HG03520 (cell line): ENCODE measurements around the gene KLHL6.

ENCODE experiments used
- ATAC-seq: cut with Tn5 transposase; IDR thresholded peaks from one replicate; pipeline ENCODE4 v1.9.1; 2021; ENCODE audit warnings: mild to moderate bottlenecking, moderate library complexity; ENCODE audit not compliant: unreplicated experiment

Gene KLHL6

DNA sequence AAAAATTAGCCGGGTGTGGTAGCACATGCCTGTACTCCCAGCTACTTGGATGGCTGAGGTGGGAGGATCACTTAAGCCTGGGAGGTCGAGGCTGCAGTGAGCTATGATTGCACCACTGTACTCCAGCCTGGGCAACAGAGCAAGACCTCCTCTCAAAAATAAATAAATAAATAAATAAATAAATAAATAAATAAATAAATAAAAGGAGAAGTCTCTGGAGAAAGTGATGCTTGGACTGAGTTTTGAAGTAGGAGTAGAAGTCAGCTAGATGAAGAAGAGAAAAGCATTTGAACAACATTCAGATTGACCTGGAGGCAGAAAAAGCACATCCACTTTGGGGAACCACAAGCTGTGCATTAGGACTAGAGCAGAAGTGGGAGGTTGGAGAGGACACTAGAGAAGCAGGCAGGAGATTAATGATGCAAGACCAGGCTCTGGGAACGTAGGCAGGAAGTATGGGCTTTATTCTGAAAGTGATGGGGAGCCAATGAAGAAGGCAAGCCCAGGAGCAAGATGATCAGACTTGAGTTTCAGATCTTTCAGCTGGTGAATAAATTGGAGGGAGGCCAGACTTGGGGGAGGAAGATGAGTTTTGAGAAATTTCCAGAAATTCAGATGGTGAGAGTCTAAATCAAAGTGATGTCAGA, 48.7 kb downstream of the KLHL6 start:
- ATAC-seq, result no peak

DNA sequence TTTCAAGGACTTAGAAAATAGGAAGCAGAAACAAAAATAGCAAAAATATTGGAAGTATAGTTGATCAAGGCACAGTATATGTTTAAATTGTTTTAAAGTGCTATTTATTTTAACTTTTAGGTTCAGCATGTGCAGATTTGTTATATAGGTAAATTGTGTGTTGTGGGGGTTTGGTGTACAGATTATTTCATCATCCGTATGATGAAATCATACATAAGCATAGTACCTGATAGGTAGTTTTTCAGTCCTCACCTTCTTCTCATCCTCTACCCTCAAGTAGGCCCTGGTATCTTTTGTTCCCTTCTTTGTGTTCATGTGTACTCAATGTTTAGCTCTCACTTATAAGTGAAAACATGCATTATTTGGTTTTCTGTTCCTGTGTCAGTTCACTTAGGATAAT, 50.9 kb downstream of the KLHL6 start:
- no peak for ATAC-seq

DNA sequence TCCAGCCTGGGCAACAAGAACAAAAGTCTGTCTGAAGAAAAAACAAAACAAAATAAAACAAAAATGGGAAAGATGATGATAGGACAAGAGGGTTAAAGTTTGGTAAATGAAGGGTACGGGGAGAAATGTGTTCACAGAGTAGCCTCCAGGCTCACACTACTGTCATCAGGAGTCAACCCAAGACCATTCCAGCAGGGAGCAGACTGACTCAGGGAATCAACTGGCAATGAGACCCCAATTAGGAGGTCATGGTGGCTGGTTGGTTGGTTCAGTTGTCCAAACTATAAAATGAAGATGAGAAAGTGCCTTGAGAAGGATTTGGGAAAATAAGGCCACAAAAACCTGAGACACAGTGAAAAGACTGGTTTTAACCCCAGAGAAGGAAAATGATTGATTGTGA, 51.8 kb downstream of the KLHL6 start:
- ATAC-seq, result no peak

DNA sequence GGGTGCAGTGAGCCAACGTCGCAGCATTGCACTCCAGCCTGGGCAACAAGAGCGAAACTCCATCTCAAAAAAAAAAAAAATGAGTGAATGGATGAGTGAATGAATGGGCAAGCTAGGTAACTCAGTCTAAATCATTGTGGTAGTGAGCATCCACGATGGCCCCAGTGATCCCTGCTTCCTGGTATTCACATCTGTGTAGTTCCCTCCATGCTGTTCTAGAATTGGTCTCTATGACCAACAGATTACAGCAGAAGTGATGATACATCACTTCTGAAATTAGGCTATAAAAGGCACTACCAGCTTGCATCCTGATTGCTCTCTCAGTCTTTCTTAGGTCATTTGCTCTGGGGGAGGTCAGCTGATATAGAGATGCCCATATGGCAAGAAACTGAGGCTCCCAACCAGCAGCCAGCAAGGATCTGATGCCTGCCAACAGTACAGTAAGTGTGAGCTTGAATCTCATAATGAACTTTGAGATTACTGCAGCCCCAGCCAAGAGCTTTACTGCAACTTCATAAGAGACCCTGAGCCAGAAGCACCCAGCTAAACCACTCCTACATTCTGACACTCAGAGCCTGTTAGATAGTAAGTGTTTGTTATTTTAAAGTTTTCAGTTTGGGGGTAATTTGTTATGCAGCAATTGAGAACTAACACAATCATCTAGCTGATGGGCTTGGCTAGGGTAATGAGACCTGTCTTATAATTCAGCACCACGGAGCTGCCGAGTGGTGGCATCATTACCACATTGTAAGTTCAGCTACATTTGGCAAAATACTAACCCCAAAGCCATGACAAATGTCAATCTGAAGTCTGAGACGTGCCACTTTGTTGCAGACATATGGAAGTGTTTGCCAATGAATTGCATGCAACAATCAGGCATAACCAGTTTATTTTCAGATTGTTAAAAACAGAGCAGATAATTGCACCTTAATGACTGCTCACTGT, 53.0 kb downstream of the KLHL6 start:
- ATAC-seq, result no peak

DNA sequence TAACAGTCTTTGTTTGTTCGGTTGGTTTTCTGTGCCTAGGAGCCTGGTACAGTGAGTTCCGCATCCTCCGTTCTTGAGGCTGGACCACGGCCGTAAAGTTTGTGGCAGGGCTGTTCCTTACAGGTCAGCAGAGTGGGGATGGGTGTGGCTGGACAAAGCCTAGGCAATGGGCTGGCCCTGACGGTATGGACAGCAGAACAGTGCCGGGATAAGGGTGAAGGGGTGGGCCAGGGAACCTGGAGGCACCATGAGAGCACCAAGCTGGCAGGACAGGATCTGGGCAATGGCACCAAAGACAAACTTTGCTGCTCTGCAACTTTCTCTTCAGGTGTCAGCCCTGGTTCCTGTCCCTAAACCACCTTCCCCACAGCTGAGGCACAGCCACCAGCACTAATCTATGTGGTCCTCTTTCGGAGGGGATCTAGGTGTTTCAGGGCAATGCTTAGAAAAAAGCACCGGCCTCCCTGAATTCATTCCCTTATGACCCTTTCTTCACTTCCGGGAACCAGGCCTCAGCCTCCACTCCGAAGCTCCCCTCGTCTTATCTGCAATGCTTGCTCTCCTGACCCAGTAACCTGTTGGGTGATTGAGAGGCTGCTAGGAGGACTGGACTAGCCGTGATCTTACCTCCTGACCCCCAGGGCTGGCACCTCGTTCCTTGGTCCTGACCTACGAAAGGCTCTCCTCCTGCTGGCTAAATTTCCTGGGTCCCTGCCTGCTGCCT, 54.4 kb downstream of the KLHL6 start:
- ATAC-seq, result no peak

DNA sequence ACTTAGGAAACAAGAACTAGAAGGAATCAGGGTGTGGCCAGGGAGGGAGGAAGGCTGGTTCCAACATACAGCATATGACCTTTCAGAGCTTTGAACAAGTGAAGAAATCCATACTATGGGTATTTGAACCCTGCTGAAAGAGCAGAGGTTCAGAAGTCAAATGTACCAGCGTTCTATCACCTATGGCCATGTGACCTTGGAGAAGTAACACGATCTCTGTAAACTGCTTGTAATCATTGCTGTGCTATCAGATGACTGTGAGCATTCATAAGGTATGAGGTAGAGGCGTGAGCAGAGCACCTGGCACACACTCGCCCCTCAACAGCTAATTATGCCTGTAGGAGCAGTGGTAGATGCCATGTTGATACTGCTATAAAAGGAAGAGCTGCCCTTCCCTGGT, 55.2 kb downstream of the KLHL6 start:
- no peak for ATAC-seq

DNA sequence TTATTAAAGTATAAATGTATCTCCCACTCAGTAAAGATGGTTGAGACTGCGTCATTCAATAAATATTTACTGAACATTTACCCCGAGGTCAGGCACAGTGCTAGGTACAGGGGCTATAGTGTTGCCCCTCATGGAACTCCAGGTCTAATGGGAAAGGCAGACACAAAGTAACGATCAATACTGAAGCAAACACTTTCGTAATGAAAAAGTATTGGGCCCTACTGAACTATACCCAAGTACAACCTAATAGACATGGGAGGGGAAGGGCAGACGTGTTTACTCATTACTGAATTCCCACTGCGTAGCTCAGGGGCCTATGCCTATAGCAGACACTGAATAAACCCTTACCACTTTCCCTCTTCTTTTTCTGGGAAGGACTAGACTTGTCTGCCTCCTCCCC, 56.9 kb downstream of the KLHL6 start:
- no peak for ATAC-seq

DNA sequence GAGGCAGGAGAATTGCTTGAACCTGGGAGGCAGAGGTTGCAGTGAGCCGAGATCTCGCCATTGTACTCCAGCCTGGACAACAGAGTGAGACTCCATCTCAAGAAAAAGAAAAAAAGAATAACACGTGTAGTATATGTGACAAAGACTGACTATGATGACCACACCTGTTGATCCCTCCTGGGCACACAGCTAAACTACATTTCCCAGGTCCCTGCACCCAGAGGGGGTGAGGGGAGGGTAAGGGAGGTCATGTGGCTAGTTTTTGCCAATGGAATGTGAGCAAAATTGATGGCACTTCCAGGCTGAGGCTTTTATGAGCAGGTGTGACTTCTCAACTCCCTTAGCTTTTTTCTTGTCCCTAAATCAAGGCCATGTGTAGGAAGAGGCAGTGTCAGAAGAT, 58.2 kb downstream of the KLHL6 start:
- no peak for ATAC-seq

DNA sequence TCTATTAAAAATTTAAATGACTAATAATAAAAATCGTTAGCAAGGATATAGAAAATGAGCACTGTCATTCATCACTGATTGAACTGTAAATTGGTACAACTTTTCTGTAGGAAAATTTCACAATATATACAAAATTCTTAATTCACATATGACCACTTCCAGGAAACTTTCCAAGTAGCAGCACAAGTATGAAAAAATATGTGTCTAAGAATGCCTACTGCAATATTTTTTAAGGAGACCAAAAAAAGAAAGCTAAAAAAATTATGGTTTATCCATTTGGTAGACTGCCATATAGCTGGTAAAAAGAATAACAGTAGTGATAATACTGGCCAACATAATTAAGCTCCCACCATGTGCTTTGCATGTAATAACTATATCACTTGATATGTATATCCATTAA, 59.2 kb downstream of the KLHL6 start:
- no peak for ATAC-seq

DNA sequence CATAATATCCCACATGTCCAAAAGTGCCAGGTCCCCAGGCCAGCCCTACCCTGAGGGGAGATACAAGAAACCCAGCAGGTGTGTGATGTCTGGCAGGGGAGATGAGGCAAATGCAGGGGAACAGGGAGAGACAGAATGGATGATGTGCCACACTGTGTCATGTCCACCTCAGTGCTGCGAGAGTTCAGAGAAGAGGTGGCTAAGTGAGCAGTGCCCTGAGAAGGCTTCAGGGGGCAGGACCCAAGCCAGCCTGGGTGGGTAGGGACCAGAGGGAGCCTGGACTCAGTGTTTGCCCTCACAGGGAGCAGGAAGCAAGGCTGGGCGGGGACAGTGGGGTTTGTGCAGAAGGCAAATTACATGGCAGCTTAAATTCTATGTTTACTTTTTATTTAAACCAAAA, 61.2 kb downstream of the KLHL6 start:
- ATAC-seq, result no peak

DNA sequence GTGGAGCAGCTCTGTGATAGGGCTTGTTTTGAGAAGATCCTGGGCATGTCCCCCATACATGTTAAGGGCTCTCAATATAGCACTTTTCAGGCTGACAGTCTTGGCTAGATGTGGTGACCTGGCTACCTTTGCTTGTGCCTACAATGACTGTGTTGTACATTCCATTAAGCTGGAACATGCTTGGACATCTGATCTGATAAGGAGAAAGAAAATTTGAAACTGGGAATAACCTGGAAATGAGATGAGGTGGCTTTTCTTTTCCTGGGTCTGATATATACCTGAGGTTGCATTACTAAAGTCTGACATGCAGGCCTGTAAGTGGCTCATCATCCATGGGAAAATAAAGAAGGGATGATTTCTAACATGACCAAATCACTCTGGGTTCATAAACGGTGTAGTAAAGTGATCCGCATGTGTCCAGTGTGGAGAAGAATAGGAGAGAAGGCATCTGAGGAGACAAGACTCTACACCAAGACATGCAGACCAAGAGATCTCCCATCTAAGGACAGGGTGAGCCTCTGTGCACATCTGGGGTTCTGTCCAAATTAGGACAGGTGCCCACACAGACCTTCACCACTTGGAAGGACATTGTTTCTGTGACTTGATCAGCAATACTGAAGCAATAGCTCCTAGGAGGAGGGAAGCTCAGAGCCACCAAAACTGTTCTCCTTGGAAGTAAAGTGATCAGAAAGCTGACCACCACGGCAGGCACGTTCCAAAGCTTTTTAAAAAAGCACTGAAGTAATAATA, 62.0 kb downstream of the KLHL6 start:
- no peak for ATAC-seq

DNA sequence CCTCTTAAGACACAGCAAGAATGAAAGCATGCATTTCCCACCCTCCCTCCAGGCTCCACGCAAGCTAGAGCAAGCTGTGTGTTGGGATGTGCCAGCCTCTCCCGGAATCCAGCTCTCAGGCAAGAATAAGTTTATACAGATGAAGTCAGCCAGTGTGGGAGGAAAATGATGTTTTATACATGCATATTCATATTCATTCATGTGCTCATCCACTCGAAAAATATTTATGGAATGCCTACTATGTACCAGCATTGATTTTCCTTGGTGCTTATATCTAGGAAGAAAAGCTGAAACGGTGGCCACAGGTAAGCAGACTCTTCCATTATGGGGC, 62.7 kb downstream of the KLHL6 start:
- ATAC-seq, result no peak

DNA sequence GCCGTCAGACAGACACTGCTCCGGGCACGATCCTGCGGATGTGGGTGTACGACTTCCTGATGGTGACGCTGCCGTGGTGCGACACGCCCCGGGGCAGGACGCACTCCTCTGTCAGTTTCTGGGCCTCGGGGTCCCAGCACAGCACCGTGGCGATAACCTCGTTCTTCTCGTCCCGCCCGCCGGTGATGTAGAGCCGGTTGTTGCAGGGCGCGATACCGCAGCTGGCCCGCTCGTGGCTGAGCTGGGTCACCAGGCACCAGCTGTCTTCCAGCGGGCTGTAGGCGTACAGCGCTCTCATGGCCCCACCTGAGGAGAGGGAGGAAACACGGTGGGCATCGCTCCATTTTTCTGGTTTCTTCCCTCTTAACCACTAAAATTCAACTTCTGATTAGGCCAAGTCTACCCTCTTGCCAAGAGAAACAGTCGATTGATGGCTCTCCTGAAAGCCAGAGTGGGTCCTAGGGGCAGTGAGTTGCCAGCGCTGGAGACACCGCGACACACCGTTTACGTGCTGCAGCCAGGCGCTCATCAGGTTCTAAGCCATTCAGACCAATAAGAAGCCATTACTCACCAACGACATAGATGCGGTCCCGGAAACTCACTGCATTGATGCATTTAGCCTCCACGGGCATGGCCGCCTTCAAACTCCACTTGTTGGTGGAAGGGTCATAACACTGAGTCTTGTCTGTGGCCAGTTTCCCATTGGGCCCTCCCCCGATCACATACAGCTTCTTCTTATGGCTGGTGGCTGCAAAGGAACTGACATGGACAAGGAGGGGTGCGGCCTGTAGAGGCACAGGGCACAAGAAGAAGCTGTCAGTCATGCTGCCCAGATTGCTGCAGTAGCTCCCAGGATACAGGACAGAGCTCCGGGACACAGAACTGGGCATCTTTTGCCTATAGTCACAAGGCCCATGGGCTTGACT, 63.3 kb downstream of the KLHL6 start:
- no peak for ATAC-seq

DNA sequence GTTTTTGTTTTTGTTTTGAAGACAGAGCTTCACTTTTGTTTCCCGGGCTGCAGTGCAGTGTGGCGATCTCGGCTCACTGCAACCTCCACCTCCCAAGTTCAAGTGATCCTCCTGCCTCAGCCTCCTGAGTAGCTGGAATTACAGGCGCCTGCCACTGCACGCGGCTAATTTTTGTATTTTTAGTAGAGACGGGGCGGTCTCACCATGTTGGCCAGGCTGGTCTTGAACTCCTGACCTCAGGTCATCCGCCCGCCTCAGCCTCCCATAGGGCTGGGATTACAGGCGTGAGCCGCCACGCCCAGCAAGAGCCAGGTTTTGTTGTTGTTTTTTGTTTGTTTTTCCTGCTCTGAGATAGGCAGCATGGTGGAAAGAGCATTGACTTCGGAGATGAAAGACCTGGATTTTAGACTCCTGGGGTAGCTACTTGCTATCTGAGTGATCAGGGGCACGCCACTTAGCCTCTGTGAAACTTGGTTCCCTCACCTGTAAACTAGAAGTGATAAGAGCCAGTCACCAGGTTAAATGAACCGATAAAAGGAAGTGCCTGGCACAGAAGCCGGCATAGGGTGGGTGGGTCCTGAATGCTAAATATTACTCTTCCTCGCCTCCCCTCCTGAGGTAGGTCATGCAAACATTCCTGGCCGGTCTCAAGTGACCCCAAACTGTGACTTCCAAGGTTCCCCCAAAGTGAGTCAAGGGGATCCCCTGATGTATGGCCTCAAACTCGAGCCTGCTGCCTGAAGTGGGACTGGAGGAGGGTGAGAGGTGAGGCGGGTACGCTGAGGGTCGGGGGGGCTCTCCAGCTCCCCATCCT, 64.2 kb downstream of the KLHL6 start:
- ATAC-seq, result no peak

DNA sequence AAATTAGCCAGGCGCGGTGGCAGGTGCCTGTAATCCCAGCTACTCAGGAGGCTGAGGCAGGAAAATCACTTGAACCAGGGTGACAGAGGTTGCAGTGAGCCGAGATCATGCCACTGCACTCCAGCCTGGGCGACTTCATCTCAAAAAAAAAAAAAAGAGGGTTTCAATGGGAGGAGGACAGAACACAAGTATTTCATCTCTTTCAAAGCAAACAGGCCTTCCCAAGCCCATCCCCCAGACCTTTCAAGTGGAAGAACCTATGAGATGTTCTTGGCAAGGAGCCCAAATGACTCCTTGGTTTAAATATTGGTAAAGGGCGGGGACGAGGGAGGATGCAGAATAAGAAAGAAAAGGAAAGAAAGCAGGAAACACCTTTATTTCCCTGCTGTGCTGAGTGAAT, 64.9 kb downstream of the KLHL6 start:
- ATAC-seq, result no peak

DNA sequence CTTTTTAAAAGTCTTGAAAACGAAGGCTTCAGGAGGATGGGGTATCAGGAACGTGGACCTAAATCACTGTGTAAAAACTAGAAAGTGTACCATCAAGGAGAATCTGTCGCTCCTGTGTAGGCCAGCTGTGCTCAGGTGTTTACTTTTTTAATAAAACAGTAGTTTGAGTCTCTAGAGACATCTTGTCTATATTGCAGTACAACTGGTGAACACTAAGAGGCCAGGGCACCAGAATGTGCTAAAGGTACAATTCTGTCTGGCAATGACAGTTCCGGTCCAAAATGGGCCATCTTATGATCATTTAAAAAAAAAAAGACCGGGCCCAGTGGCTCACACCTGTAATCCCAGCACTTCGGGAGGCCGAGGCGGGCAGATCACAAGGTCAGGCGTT, 65.3 kb downstream of the KLHL6 start:
- ATAC-seq, result no peak

DNA sequence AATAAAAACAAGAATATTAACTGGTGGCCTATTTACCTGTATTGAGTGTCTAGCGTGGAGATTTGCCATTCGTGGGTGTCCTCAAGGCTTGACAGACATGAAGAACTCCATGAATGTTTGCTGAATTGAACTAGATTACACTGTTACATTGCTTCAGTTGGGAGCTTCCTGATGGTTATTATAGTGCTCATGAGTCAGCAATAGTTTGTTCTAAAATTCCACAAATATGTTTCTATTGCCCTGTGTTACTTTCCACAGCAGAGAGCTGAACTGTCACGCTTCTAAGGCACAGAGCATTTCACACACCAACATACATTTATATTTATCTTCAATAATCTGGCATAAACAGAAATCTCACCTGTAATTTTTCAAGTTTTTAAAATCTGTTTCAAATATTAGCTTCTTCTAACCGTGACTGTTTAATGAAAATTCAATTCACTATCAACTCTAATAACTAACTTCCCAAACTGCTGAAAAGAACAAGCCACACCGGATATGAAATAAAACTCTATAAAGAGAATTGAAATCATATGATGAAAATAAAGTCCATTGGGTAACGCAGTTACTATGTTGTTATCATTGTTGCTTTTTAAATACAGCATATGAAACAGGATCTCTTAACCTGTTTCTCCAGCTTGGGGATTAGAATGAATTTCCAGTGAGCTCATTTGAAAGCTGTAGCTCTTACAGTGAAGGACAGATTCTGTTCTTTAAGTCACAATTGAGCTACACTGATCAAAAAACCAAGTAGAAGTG, 65.9 kb downstream of the KLHL6 start:
- ATAC-seq, result no peak

DNA sequence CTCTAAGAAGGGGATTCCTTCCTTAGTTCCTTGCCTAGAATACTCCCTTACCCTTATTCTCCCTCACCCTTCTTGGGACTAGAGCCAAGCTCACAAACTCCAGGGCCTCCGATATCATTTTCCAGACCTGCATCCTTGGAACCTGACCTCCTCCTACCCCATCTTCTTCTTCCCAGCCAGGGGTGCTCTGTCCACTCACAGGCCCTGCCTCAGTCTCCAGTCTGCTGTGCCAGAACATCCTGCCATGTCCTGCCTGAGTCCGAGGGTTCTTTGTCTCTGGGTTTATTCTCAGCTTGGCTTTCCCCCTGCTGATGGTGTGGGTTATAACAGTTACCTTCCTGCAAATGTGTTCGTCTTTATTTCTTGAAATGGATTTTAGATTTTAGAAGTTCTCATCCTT, 67.2 kb downstream of the KLHL6 start:
- ATAC-seq, result no peak

DNA sequence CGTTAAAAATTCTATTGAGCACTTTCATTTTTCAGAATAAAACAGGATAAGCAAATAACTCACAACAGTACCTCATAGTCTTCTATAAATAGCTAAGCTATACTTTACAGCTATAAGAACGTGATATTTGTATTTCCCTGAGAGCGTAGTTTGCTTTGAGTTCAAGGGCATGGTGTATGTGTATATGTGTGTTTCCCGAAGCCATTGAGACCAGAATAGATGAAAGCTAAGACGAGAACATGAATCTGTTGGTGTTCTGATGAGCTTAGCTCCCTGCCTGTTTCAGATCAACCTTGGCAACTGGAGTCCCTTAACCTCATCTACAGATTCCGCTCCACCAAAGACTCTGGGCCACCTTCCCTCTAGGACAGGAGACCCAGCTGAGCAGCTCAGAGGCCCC, 67.6 kb downstream of the KLHL6 start:
- no peak for ATAC-seq
